Measurements from ENCODE around the gene ANXA6.

Gene ANXA6

DNA sequence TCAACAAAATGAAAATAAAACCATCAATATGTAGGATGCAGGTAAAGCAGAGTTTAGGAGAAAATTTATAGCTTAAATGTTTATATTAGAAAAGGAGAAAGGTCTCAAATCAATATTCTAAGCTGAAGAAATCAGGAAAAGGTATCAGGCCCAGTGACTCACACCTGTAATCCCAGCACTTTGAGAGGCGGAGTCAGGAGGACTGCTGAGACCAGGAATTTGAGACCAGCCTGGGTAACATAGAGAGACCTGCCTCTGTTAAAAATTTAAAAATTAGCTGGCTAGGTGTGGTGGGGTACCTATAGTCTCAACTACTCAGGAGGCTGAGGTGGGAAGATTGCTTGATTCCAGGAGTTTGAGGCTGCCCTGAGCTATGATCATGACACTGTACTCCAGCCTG is 34.1 kb upstream of the ANXA6 start:
- H3K36me3 ChIP-seq (ENCODE audit: control insufficient read depth, insufficient read depth, low read length), result no peaks in the 10 kb centered on the region
- H3K9me3 ChIP-seq (ENCODE audit: control insufficient read depth, insufficient read depth, low read length), result no peaks in the 10 kb centered on the region
- H3K9ac ChIP-seq (ENCODE audit: low read depth, low read length), result no peak overlapping the region
- H3K27me3 ChIP-seq (ENCODE audit: control insufficient read depth, insufficient read depth, low read length), result no peaks in the 10 kb centered on the region
- no peak overlapping the region for H3K4me3 ChIP-seq (ENCODE audit: low read depth, low read length)
- H3K4me1 ChIP-seq (ENCODE audit: control insufficient read depth, insufficient read depth, low read length), result peaks cover 2% of the 10 kb centered on the region

DNA sequence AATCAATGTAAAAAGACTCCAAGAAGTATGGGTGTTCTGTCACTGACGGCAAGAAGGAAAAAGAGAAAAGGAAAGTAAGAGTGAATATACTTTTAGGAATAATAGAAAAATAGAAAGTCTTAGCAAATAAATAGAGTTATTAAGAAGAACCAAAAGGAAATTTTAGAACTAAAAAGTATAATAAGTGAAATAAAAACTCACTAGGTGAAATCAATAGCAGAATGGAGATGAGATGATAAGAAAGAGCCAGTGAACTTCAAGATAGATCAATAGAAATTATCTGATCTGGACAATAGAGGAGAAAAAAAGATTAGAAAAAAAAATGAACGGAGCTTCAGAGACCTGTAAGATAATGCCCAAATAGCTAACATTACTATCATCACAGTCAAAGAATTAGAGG is 31.6 kb upstream of the ANXA6 start:
- Histone ChIP-seq H3K9me3 (ENCODE audit: control insufficient read depth, insufficient read depth, low read length) (no peaks in the 10 kb centered on the region), H3K36me3 (ENCODE audit: control insufficient read depth, insufficient read depth, low read length) (no peaks in the 10 kb centered on the region)

DNA sequence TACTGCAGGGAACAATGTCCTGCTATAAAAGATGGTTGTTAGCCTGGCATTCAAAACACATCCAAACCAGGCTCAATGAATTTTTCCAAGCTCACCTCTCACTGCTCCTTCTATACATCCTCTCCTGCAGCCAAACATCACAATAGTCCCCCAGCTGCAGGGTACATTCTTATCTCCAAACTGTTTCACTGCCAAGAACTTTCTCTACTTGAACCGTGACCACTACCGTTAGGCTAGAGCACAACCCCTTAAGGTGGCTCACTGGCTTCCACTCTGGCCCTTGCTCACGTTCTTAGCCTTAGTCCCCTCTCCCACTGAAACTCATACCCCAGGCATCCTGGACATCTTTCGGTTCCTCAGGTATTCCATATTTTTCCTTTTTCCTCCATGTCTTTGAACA is 29.0 kb upstream of the ANXA6 start:
- Histone ChIP-seq H3K9ac (ENCODE audit: low read depth, low read length) (no peak overlapping the region), H3K27me3 (ENCODE audit: control insufficient read depth, insufficient read depth, low read length) (no peaks in the 10 kb centered on the region), H3K4me1 (ENCODE audit: control insufficient read depth, insufficient read depth, low read length) (peaks cover 6% of the 10 kb centered on the region), H3K9me3 (ENCODE audit: control insufficient read depth, insufficient read depth, low read length) (no peaks in the 10 kb centered on the region), H3K4me3 (ENCODE audit: low read depth, low read length) (no peak overlapping the region), H3K36me3 (ENCODE audit: control insufficient read depth, insufficient read depth, low read length) (peaks cover 2% of the 10 kb centered on the region)

More for the DNA sequence above, 31.6 kb upstream of the ANXA6 start:
- H3K9ac ChIP-seq (ENCODE audit: low read depth, low read length), result no peak overlapping the region
- no peak overlapping the region for H3K4me3 ChIP-seq (ENCODE audit: low read depth, low read length)
- no peaks in the 10 kb centered on the region for H3K27me3 ChIP-seq (ENCODE audit: control insufficient read depth, insufficient read depth, low read length)
- peaks cover 6% of the 10 kb centered on the region for H3K4me1 ChIP-seq (ENCODE audit: control insufficient read depth, insufficient read depth, low read length)

DNA sequence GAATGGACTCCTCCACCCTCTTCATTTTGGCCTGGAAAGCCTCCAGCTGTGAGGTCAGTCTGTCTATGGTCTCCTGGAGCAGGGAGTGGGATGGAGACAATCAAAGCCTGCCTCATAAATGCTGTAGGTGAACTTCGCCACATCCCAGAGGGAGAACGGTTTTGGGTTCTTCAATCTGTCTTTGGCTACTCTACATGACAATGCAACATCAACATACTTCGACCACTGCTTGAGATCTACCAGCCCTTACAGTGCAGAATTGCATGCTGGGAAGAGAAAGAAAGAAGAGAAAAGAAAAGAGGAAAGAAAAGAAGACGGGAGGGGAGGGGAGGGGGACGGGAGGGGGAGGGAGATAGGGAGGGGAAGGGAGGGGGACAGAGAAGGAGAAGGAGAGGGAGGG is 28.5 kb upstream of the ANXA6 start:
- no peak overlapping the region for H3K9ac ChIP-seq (ENCODE audit: low read depth, low read length)
- peaks cover 6% of the 10 kb centered on the region for H3K4me1 ChIP-seq (ENCODE audit: control insufficient read depth, insufficient read depth, low read length)
- H3K27me3 ChIP-seq (ENCODE audit: control insufficient read depth, insufficient read depth, low read length), result no peaks in the 10 kb centered on the region
- no peak overlapping the region for H3K4me3 ChIP-seq (ENCODE audit: low read depth, low read length)
- H3K36me3 ChIP-seq (ENCODE audit: control insufficient read depth, insufficient read depth, low read length), result peaks cover 2% of the 10 kb centered on the region
- H3K9me3 ChIP-seq (ENCODE audit: control insufficient read depth, insufficient read depth, low read length), result no peaks in the 10 kb centered on the region

DNA sequence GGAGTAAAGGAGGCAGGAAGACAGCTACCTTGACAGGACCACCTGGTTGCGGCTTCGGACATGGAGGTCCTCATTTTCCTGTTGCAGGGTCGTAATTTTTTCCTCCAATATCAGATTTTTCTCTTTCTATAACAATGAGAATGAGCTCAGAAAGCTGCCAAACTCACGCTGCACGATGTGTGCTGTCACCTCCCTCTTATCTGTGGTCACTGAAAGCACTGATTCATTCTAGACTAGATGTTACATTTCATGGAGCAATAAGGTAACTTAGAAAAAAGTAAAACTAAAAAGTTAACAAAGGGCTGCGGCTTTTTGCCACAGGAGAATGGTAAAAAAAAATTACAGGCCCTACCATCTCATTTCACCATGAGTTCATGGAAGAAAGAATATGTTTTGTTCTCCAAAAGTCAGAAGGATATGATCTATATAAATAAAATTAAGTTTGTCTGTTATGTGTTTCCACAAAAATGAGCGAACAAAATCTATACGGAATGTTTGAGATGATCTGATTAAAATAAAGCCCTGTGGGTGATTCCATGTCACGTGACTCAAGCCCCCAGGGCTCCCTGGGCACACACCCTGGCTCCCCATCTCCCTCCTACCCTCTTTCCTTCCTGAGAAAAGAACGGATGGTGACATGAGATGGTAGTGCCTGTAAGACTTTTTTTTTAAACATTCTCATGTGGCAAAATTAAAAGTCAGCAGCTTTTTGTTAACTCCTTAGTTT is 26.9 kb upstream of the ANXA6 start:
- Histone ChIP-seq H3K4me1 (ENCODE audit: control insufficient read depth, insufficient read depth, low read length) (peaks cover 6% of the 10 kb centered on the region), H3K4me3 (ENCODE audit: low read depth, low read length) (no peak overlapping the region), H3K36me3 (ENCODE audit: control insufficient read depth, insufficient read depth, low read length) (peaks cover 2% of the 10 kb centered on the region), H3K9me3 (ENCODE audit: control insufficient read depth, insufficient read depth, low read length) (no peaks in the 10 kb centered on the region), H3K9ac (ENCODE audit: low read depth, low read length) (no peak overlapping the region), H3K27me3 (ENCODE audit: control insufficient read depth, insufficient read depth, low read length) (no peaks in the 10 kb centered on the region)

DNA sequence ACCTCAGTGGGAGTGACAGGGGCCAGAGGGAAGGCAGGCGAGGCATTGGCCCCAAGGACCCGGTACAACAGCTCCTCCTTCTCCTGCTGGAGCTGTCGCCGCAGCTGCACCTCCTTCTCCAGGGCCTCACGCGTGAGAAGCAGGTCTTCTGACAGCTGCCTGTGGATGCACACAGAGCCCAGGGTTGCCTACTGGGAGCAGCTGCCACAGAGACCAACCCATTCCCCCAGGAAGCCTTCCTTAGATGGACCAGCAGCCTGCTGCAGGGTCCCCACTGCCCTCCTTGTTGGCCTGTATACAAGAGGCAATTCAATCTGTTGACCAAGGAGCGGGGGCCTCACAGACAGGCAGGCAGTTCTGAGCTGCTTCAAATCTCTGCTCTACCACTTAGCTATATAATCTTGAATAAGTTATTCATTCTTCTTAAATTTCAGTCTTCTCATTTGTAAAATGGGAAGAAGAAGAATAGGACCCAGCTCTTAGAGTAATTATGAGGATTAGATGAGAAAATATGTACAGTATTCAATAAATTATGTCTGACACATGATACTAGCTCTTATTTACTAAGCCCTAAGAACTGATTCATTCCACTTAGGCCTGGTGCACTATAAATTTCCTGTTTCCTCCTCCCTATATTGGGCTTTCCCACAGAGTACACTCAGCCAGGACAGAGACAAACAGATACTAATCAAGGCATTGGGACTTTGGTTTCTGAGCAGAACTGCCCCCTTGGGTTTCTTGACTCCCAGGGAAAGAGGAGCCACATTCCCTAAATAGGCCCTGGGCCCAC is 26.1 kb upstream of the ANXA6 start:
- no peak overlapping the region for H3K9ac ChIP-seq (ENCODE audit: low read depth, low read length)
- H3K36me3 ChIP-seq (ENCODE audit: control insufficient read depth, insufficient read depth, low read length), result peaks cover 2% of the 10 kb centered on the region

DNA sequence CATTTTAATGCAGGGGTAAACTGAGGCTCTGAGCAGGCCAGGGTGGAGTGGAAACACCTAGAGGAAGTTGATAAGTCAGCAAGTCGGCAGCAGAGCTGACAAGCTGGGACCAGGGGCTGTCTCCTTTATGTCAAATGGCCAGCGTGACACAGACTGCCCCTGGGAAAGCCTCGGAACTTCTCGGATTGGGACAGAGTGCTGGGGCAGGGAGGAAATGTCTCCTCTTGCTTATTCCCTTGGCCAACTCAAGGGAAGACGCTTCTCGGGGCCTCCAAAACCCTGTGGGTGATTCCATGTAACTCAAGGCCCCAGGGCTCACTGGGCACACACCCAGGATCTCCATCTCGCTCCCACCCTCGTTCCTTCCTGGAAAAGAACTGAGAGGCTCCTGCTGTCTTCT is 25.4 kb upstream of the ANXA6 start:
- H3K36me3 ChIP-seq (ENCODE audit: control insufficient read depth, insufficient read depth, low read length), result peaks cover 2% of the 10 kb centered on the region
- H3K4me1 ChIP-seq (ENCODE audit: control insufficient read depth, insufficient read depth, low read length), result peaks cover 6% of the 10 kb centered on the region
- H3K4me3 ChIP-seq (ENCODE audit: low read depth, low read length), result no peak overlapping the region
- H3K9ac ChIP-seq (ENCODE audit: low read depth, low read length), result no peak overlapping the region
- no peaks in the 10 kb centered on the region for H3K9me3 ChIP-seq (ENCODE audit: control insufficient read depth, insufficient read depth, low read length)
- H3K27me3 ChIP-seq (ENCODE audit: control insufficient read depth, insufficient read depth, low read length), result no peaks in the 10 kb centered on the region

More for the DNA sequence above, 26.1 kb upstream of the ANXA6 start:
- no peak overlapping the region for H3K4me3 ChIP-seq (ENCODE audit: low read depth, low read length)
- H3K9me3 ChIP-seq (ENCODE audit: control insufficient read depth, insufficient read depth, low read length), result no peaks in the 10 kb centered on the region
- H3K27me3 ChIP-seq (ENCODE audit: control insufficient read depth, insufficient read depth, low read length), result no peaks in the 10 kb centered on the region
- H3K4me1 ChIP-seq (ENCODE audit: control insufficient read depth, insufficient read depth, low read length), result peaks cover 6% of the 10 kb centered on the region

DNA sequence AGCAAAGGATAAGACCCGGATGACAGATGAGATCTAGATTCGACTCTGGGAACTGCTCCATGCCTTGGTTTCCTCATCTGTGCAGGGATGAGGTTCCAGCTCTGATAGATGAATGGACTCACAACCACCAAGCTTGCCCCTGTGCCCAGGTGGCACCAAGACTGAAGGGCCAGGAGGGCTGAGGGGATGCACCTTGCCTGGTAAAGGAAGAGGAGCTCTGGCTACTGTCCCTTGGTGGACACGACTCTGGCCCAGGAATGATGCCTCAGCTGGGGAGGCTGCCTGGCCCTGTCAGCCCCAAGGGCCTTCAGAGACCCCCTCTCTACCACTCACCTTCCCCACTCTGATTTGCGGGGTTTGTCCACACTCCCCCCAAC is 24.9 kb upstream of the ANXA6 start:
- peaks cover 6% of the 10 kb centered on the region for H3K4me1 ChIP-seq (ENCODE audit: control insufficient read depth, insufficient read depth, low read length)
- no peaks in the 10 kb centered on the region for H3K27me3 ChIP-seq (ENCODE audit: control insufficient read depth, insufficient read depth, low read length)
- no peaks in the 10 kb centered on the region for H3K9me3 ChIP-seq (ENCODE audit: control insufficient read depth, insufficient read depth, low read length)
- H3K9ac ChIP-seq (ENCODE audit: low read depth, low read length), result no peak overlapping the region
- H3K4me3 ChIP-seq (ENCODE audit: low read depth, low read length), result no peak overlapping the region
- peaks cover 2% of the 10 kb centered on the region for H3K36me3 ChIP-seq (ENCODE audit: control insufficient read depth, insufficient read depth, low read length)

DNA sequence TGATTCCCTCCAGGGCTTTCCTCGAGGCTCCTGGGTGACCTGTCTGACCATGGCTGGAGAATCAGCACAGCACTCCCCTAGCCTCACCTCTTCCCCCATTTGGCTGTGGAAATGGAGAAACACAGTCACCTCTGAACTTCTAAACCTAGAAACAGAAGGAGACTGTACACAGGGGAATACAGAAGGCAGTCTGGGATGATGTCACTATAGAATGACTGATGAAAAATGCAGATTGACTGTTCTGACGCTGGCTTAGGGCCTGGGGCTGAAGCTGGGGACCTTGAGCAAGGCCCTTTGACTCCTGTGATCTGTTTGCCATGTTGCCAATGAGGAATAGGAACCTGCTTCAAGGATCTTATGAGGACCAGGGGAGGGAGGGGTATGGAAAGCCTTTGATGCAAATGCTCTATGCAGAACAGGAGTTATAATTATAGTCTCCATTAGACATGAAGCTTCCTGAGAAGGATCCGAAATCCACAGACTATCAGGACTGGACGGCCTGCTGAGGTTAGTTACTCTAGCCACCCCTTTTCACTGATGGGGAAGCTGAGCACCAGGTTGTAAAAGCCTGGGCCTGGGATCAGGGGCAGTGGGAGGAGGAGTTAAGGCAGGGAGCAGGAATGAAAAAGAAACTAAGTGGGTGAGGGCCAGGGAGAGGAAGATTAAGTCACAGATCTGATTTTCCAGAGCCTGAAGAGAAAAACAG is 24.4 kb upstream of the ANXA6 start:
- Histone ChIP-seq H3K4me3 (ENCODE audit: low read depth, low read length) (no peak overlapping the region), H3K36me3 (ENCODE audit: control insufficient read depth, insufficient read depth, low read length) (peaks cover 2% of the 10 kb centered on the region), H3K27me3 (ENCODE audit: control insufficient read depth, insufficient read depth, low read length) (no peaks in the 10 kb centered on the region), H3K9ac (ENCODE audit: low read depth, low read length) (no peak overlapping the region), H3K9me3 (ENCODE audit: control insufficient read depth, insufficient read depth, low read length) (no peaks in the 10 kb centered on the region), H3K4me1 (ENCODE audit: control insufficient read depth, insufficient read depth, low read length) (peaks cover 6% of the 10 kb centered on the region)

DNA sequence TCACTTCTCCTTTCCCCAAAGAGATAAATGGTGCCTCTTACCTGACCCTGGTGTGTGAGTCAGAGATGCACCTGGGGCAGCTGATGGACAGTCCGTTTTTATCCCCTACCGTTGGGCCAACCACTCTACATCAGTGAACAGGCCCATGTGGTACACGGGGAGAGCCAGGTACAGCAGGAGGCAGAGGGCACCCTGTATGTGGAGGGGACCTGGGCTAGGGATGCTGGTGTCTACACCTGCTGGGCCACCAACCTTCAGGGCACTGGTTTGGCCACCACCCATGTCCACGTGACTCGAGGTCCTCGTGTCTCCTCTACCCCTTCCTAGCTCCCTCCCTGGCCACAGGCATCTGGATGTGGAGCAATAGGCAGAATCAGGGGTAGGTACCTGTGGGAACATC is 22.7 kb upstream of the ANXA6 start:
- Histone ChIP-seq H3K4me3 (ENCODE audit: low read depth, low read length) (no peak overlapping the region), H3K9ac (ENCODE audit: low read depth, low read length) (no peak overlapping the region), H3K4me1 (ENCODE audit: control insufficient read depth, insufficient read depth, low read length) (no peaks in the 10 kb centered on the region), H3K9me3 (ENCODE audit: control insufficient read depth, insufficient read depth, low read length) (no peaks in the 10 kb centered on the region), H3K27me3 (ENCODE audit: control insufficient read depth, insufficient read depth, low read length) (no peaks in the 10 kb centered on the region), H3K36me3 (ENCODE audit: control insufficient read depth, insufficient read depth, low read length) (peaks cover 2% of the 10 kb centered on the region)

DNA sequence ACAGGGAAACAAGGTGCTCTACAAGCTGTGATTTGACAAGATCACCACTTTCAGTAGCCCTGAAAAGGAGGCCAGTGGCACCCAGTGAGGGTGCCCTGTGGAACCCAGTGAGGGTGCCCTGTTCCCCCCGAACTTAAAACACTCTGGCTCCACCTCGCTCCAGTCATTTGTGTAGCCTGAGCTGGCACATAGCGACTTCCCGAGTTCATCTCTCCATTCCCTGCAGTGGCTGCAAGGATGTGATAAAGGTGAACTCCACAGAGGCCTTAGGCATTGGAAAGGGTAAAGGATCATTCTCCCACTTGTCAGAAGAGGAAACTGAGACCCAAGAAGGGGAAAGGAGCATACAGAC is 21.9 kb upstream of the ANXA6 start:
- Histone ChIP-seq H3K36me3 (ENCODE audit: control insufficient read depth, insufficient read depth, low read length) (peaks cover 2% of the 10 kb centered on the region), H3K4me3 (ENCODE audit: low read depth, low read length) (no peak overlapping the region), H3K9ac (ENCODE audit: low read depth, low read length) (no peak overlapping the region), H3K27me3 (ENCODE audit: control insufficient read depth, insufficient read depth, low read length) (no peaks in the 10 kb centered on the region), H3K4me1 (ENCODE audit: control insufficient read depth, insufficient read depth, low read length) (peaks cover under 1% of the 10 kb centered on the region), H3K9me3 (ENCODE audit: control insufficient read depth, insufficient read depth, low read length) (no peaks in the 10 kb centered on the region)
